HG03175 (cell line): ENCODE measurements around the gene CSRNP3.
A peak's percentile ranks its signal among the peaks of the same experiment; 100 is the strongest.

Experiments
- ATAC-seq: cut with Tn5 transposase; IDR thresholded peaks from one replicate; pipeline ENCODE4 v1.9.1; 2021; ENCODE audit warnings: mild to moderate bottlenecking, moderate library complexity; ENCODE audit not compliant: unreplicated experiment

CSRNP3 gene

GRCh38 chr2:165469417-165469816 is at the start of gene CSRNP3:
Gene CSRNP3 (plus strand): TSS chr2:165469698. CDS start chr2:165595066, 125,368 bp downstream.
- ATAC-seq: no peak

- no peak for ATAC-seq
Measured at GRCh38 chr2:165420231-165420630, 49.3 kb upstream of the CSRNP3 start.

- no peak for ATAC-seq
Measured at GRCh38 chr2:165423081-165423480, 46.4 kb upstream of the CSRNP3 start.

- no peak for ATAC-seq
Measured at GRCh38 chr2:165425556-165425955, 43.9 kb upstream of the CSRNP3 start.

GRCh38 chr2:165427686-165428085 is 41.8 kb upstream of the CSRNP3 start:
- no peak for ATAC-seq

GRCh38 chr2:165428926-165429325 is 40.6 kb upstream of the CSRNP3 start:
- no peak for ATAC-seq

- no peak for ATAC-seq
Measured at GRCh38 chr2:165431014-165431413, 38.5 kb upstream of the CSRNP3 start.

- no peak for ATAC-seq
Measured at GRCh38 chr2:165432234-165432966, 37.1 kb upstream of the CSRNP3 start.

- ATAC-seq: no peak
Measured at GRCh38 chr2:165434865-165435496, 34.5 kb upstream of the CSRNP3 start.

- no peak for ATAC-seq
Measured at GRCh38 chr2:165435611-165436010, 33.9 kb upstream of the CSRNP3 start.

GRCh38 chr2:165436559-165436958 is 32.9 kb upstream of the CSRNP3 start:
- ATAC-seq: peak; percentile 52

GRCh38 chr2:165440367-165440766 is 29.1 kb upstream of the CSRNP3 start:
- no peak for ATAC-seq

- no peak for ATAC-seq
Measured at GRCh38 chr2:165443511-165443910, 26.0 kb upstream of the CSRNP3 start.

- no peak for ATAC-seq
Measured at GRCh38 chr2:165448406-165448805, 21.1 kb upstream of the CSRNP3 start.

GRCh38 chr2:165450156-165450555 is 19.3 kb upstream of the CSRNP3 start:
- no peak for ATAC-seq

GRCh38 chr2:165452327-165452726 is 17.2 kb upstream of the CSRNP3 start:
- no peak for ATAC-seq

- ATAC-seq: no peak
Measured at GRCh38 chr2:165453561-165454094, 15.9 kb upstream of the CSRNP3 start.

- no peak for ATAC-seq
Measured at GRCh38 chr2:165454905-165455304, 14.6 kb upstream of the CSRNP3 start.

- no peak for ATAC-seq
Measured at GRCh38 chr2:165456027-165456426, 13.5 kb upstream of the CSRNP3 start.

GRCh38 chr2:165462443-165462842 is 7.1 kb upstream of the CSRNP3 start:
- ATAC-seq: no peak

- ATAC-seq: no peak
Measured at GRCh38 chr2:165466386-165466785, 3.1 kb upstream of the CSRNP3 start.

- ATAC-seq: no peak
Measured at GRCh38 chr2:165467921-165468320, 1.6 kb upstream of the CSRNP3 start.
